GM19238 (cell line): Measurements from ENCODE around the gene ATP5F1E.

Source experiments
- DNase-seq: peaks from one replicate; pipeline ENCODE4 v3.0.0; 2011; ENCODE audit warnings: low spot score; ENCODE audit not compliant: insufficient read length

ATP5F1E gene

DNA sequence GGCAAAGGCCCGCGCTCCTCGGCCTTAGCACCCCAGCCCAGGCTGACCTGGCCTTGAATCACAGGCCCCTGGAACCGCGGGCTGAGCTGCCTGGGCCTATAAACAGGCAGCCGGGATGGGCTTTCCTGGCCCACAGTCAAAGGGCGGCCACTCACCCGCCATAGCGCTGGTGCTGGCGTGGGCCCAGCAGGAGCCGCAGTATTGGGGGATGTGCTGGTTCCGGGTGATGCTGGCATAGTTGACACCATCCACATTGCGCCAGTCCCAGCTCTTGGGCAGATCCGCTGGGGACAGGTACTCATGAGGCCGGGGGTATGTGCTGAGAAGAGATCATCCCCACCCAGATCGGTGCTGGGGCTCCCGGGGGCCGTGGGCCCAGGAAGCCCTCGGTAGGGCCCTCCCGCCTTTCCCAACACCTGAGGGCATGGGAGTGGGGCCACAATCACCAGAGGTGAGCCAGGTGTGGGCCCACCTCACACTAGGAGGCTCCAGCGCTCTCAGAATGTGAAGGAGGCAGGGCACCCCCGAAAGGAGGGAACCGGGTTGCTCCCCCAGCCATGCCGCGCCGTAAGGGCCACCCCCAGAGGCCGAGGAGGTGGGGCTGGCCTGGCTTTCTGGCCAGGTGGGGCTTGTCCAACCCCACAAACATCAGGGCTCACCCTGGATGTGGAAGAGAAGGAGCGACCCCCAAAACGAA is 25.8 kb downstream of the ATP5F1E start:
- no peak for DNase-seq

DNA sequence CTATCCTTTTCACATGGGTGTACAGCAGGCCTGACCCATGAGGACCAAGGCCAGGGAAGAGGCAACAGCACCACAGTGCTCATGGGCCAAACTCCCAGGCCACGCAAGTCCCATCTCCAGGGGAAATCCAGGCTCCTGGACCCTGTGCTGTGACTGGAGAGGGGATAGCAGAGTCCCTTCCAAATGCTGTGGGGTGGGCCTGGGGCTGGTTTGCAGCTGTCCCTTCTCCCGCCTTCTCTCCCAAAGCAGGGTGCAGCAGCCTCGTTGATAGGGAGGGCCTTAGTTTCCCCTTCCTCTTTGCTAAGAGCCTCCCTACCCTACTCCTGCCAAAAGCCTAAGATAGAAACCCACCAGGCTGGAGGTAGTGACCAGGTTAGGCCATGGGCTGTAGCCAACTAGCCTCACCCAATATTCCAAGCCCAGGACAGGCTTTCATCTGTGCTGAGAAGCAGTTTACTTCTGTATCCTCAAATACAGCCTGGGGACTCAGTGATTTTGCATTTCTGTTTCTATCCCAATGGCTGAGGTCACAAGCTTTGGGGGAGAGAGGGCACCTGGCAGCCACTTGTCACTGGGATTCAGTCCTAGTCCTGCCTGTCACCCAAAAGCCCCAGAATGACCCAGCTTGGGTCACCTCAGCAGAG is 26.5 kb downstream of the ATP5F1E start:
- no peak for DNase-seq

DNA sequence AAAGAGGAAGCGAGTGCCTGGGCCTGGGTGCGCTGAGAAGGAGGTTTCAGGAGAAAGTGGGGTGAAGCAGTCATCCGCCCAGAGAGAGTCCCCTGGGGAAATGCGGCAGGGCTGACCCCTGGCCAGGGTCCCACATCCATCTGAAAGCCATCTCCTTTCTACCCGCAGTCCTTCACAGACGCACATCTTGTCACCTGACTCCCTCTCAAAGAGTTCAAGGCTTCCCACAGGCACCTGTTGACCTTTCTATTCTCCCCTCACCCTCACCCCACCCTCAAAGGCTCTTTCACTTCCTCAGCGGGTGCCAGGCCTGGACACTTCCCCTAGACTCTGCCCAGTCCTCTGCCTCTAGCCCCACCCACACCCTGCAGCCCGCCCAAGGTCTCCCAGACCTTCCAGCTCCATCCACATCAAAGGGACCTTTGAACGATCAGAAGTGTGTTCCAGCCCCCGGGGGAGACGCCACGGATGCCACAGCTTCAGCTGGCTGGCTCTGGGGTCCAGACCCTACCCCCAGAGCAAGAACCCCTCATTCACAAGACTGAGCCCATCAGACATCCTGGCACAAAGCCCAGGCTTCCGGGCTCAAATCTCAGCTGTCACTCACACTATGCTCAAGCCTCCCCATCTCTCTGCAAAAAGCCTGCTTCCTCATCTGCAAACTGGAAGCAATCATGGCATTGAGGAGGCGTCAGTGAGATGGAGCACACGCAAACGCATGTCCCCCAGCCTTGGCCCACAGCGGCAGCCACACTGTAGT is 27.2 kb downstream of the ATP5F1E start:
- DNase-seq, result peak; percentile 86

DNA sequence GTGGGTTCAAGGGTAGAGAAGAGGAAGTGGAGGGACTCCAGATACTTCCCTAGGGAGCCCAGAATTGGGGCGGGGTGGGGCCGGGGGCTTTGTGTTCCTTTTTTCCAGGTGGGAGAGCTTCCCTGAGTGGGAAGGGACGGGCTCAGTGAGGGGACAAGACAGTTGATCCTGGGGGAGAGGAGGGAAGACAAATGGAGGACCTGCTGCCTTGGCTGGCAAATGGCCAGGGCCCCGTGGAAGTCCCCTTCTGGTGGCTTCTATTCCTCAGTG is 27.7 kb downstream of the ATP5F1E start:
- DNase-seq, result no peak

DNA sequence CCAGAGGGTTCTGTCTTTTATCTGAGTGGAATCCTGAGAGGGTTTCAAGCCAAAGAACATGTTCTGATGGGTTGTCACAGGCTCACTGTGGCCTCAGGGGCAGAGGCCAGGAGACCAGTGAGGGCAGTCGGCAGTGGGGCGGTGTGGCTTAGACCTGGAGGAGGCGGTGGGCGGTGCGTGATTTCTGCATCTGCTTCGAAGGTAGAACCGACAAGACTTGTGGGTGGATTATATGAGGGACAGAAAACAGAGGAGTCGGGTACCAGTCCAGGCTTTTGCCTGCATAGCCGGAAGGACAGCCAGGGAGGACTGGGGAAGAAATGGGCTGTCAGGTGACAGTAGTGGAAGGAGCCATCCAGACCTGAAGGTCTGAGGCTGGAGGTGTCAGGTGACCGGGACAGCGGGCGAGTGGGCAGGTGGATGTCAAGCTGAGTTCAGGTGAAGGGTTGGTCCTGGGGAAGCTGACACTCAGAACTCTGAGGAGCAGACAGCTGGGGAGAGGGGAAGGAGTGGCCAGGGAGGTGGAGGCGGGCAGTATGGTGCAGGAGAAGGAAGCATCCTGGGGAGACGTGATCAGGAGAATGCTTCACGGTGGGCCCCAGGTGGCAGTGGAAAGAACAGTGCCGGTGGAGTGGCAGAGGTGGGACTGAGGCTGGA is 28.2 kb downstream of the ATP5F1E start:
- no peak for DNase-seq

DNA sequence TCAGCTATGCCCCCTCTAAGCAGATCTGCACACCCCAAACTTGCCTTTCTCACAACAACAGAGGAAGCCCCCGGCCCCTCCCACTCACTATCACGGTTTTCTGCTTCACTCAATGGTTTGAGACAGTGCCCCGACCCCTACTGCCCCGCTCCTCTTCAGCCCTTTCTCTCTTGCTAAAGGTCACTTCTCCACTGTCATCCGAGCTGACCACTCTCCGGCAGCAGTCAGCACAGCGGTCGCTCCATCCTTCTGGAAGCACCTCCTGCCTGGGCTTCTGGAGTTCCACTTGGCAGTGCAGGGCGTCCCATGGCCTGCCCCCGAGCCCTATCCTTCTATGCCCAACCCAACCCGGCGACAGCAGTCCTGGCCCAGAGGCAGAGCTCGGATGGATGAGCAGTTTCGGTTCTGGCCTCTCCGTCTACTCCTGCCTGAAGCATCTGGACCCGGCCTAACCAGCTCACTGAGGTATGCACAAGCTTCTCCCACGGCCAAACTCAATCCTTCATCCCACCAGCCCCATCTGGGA is 29.2 kb downstream of the ATP5F1E start:
- no peak for DNase-seq

DNA sequence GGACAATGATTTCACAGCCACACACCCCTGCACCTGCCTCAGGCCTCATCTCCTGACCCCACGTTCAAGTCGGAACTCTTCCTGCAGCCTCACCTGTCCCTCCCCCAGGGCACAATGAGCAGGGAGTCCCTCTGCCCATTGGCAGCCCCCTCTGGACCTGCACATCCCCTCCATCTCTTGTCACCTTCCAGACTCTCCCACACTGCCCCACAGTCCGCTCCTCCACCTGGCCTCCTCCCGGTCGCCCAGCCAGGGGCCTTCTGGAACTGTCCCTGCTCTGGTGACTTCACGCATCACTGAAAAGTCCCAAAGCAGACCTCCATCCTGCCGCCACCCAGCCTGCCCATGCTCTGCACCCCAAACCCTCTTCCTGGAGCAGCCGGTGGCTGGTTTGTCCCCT is 29.7 kb downstream of the ATP5F1E start:
- no peak for DNase-seq

DNA sequence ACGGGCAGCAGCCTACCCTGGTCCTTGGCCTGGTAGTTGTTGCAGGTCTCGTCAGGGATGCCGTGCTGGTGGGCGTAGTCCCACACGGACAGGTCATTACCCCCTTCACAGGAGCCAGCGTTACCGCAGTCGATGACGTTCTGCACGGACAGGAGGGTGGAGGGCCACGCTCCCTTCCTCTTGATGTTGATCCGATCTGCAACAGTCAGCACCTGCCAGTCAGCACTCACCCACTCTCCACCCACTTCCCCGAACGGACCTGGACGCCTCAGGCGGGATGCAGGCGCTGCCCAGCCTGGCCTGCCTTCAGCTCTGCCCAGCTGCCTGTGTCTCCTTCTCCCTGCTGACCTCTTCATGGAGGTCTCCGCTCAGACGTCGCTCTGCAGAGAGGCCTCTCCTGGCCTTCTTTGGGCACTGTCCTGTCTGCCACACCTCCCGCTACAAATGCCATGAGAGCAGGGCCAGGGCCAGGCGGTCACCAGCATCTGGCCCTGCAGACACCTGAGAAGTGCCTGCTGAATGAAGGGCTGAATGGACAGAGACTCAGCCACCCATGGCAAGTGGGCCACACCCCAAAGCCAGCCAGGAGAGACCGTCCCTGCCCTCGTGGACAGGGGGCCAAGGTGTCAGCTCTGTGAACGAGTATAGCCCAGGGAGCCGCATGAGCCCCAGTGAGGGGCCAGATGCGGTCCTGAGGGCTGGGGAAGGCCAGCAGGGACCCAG is 30.5 kb downstream of the ATP5F1E start:
- no peak for DNase-seq

DNA sequence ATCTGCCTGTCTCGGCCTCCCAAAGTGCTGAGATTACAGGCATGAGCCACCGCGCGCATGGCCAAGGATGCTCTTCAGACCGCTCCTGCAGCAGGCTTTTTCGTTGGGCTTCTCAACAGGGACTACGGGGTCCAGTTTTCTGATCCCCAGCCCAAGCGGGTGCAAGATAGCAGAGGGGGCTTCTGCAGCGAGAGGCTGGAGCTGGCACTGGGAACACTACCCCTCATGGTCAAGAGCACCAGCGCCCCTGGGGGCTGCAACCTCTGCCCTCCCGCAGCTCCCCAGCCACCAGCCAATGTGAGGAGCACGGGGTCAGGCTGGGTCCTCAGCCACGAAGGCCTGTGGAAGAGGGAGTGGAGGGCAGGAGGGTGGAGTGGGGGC is 31.1 kb downstream of the ATP5F1E start:
- DNase-seq, result no peak

DNA sequence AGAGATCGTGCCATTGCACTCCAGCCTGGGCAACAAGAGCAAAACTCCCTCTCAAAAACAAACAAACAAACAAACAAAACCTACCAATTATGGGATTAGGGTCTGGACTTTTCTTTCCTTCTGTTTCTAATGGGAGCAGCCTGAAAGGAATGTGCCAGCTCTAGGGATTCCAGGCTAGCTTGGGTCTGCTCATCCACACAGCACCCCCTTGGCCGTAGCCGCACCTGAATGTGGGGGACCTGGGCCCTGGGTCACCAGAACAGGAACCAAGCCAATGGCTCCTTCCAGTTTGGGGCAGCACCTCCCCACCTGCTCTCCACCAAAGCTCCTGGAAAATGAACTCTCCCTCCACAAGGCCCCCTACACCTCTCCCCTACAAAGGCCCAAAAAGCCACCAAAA is 31.8 kb downstream of the ATP5F1E start:
- no peak for DNase-seq

DNA sequence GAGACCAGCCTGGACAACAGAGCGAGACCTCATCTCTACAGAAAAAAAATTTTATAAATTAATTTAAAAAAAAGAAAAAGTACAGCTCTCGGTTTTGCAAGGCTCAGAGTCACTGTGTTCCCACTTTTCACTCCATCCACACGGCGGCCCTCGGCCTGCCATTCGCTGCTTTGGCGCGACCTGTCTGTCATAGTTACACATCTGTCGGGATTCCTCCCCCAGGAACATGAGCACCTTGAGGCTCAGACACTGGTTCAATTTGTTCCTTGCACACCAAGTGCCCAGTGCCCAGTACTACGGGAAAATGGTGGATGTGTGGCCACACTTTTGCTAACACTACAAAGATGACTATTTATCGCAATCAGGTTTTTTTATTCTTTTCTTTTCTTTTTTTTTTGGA is 33.5 kb downstream of the ATP5F1E start:
- DNase-seq, result no peak

DNA sequence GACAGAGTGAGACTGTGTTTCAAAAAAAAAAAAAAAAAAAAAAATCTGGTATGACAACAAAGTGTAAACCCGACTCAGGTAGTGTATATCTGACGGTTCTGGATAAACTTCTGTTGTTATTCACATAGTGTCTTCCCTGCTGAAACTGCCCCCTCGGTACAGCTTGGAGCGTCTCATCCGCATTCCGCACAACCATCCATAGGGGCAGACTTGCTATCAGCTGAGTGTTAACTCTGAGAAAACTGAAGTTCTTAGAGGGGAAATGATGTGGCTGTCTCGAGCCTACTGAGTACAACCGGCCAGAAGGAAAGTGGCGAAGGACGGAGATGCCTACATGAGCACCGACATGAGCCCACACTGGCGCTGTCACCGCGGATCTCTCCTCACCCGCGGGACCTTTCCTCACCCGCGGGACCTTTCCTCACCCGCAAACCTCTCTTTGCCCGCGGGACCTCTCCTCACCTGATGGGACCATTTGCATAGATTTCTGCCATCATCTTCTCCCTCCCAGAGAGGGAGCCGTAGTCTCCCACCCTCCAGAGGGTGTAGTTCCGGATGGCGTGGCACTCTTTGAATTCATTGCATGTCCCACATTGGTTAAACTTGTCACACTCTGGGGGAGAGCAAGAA is 34.9 kb downstream of the ATP5F1E start:
- DNase-seq, result no peak

DNA sequence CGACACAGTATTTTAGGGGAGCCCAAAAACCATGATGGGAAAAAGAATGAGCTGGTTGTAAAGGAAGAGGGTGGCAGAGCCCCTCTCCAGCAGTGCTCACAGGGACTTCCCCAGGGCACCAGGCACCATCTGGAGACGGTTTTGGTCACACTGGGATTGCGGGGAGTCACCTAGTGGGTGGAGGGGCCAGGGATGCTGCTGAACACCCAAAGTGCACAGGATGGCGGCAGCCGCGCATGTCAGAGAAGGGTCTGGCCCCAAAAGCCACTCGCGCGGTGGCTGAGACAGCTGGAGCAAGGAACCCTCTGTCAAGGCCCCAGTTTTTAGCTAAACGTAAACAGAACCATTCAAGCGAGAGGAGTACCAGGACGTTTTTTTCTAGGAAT is 35.9 kb downstream of the ATP5F1E start:
- DNase-seq, result no peak

DNA sequence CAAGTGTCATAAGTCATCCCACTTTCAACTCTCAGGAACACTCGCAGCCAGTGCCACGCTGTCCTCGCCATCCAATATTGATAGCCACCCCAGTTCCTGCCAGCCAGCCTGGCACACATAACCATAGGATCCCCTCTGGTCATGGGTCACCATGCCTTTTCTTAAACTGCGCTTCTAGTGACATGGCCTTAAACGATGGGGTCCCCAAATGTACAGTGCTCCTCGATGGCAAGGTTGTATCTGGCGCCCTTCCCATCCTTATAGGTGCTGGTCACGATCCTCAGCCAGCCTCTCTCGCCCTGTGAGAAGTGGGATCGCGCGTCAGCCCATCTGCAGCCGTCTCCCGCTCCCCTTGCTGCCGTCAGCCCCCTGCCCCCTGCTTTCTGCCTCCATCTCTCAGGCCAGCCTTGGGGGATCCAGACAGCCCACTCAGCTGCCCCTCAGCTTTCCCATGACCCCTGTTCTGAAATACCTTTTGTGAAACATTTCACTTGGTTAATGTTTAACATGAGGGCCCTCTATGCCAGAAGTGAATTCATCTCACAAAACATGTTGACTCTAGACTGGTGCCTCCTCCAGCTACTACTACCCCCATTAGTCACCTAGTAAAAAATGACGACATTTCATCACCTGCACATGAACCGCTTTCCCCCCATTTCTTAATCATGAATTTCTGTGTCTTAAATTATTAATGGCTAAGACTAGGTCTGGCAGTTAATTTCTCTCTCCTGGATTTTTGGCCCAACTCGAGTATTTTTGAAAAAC is 36.5 kb downstream of the ATP5F1E start:
- no peak for DNase-seq

DNA sequence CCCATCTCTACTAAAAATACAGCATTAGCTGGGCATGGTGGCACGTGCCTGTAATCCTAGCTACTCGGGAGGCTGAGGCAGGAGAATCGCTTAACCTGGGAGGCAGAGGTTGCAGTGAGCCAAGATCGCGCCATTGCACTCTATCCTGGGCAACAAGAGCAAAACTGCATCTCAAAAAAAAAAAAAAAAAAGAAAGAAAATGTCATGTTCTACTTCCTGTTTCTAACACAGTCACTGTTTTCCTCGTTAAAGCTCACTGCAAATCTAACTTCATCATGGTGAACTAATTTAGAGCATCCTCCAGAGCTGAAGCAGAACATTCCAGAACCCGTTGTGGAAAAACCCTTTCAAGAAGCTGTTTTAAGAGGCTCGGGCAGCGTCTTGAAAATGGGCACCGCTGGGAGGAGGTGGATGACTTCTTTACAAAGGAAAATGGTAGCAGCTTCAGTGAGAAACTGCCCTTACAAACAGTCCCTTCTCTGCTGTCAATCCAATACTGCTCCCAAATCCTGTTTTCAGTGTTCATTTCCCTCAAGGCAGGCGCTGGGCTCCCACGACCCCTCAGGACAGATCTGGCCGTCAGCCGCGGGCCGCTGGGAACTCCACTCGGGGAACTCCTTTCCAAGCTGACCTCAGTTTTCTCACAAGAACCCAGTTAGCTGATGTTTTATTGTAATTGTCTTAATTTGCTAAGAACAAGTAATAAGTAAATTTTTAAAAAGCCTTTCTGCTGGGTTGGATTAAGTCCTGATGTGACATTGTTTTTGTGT is 37.6 kb downstream of the ATP5F1E start:
- no peak for DNase-seq

DNA sequence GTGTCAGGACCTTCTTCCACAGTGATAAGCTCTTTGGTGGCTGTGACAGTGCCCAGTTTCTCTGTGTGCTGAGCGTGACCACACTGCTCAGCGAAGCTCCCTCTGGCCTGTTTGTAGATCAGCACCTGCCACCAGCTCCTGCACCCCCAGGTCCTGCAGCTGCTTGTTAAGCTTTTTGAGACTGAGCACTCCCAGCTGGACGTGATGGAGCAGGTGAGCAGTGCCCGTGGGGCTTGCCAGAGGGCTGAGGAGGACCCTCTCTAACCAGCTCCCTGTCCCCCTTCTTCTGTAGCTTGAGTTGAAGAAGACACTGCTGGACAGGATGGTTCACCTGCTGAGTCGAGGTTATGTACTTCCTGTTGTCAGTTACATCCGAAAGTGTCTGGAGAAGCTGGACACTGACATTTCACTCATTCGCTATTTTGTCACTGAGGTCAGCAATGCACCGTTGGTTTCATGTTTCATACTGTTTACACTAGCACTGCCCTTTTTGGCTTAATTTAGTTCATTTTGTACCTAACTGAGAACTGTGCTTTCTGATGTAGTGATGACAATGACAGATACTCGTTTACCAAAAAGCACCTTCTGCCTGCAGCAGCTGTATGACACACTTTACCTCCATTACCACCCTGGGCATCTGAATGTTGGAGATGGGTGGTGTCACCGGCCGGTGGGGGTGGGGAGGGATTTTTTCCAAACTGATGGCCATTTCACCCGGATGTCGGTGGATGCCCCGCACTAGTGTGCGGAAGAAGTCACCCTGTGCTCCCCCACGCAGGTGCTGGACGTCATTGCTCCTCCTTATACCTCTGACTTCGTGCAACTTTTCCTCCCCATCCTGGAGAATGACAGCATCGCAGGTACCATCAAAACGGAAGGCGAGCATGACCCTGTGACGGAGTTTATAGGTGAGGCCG is 38.5 kb downstream of the ATP5F1E start:
- DNase-seq, result no peak

DNA sequence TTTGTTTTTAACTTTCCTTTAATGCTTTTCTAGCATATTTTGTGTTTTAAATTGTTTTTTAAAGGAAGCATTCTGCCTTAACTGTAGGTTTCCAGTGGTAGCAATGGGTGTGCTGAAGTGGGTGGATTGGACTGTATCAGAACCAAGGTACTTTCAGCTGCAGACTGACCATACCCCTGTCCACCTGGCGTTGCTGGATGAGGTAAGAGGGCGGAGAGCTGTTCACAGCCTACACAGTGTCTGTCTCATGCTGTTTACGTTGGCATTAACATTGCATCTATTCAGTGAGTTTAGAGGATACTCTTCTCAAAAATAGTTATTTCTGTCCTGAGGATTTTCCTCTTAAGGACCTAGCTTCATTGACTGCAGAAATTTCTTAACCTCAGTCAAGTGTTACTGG is 39.2 kb downstream of the ATP5F1E start:
- DNase-seq, result no peak

DNA sequence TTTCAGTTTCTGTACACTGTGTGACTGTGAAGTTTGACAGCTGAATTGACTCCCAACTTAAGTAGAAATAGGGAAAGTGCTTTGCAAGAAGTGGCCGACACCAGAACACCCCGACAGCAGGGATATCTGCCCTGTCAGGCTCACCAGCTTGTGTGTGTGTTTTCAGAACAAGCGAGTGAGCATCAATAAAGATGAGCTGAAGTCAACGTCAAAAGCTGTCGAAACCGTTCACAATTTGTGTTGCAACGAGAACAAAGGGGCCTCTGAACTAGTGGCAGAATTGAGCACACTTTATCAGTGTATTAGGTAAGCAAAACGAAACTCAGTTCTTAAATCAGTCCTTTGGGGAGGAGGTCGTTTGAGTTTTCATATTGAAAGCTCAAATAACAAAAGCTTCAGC is 40.4 kb downstream of the ATP5F1E start:
- no peak for DNase-seq
